Ascending aorta (tissue), 2 donors: ENCODE results near the gene INAFM2. TPM values are rescaled to one million over a fixed set of nuclear protein-coding genes. Genes with fewer than 3 reads are reported as not detected.

Source experiments
- DNase-seq, 2 donors: peaks; one replicate each; pipeline ENCODE4 v3.0.0-alpha.2; 2019; ENCODE audit warnings: low spot score in 2 of 2
- H3K27ac ChIP-seq, 2 donors: fragments of 200-600 bp; sonication (generic); one replicate each; pipeline ENCODE4 v1.5.1; 2016 to 2017; ENCODE audit warnings: mild to moderate bottlenecking in 1 of 2
- H3K27me3 ChIP-seq: fragments of 200-600 bp; sonication (generic); one replicate; pipeline ENCODE4 v1.5.1; 2017
- H3K36me3 ChIP-seq, 2 donors: fragments of 200-600 bp; sonication (generic); one replicate each; pipeline ENCODE4 v1.5.1; 2016
- H3K4me1 ChIP-seq, 2 donors: fragments of 200-600 bp; sonication (generic); one replicate each; pipeline ENCODE4 v1.5.1; 2016 to 2017; ENCODE audit warnings: mild to moderate bottlenecking in 1 of 2
- H3K4me3 ChIP-seq, 2 donors: fragments of 200-600 bp; sonication (generic); one replicate each; pipeline ENCODE4 v1.5.1; 2016 to 2017; ENCODE audit warnings: mild to moderate bottlenecking in 1 of 2
- H3K9me3 ChIP-seq, 2 donors: fragments of 200-600 bp; sonication (generic); one replicate each; pipeline ENCODE4 v1.5.1; 2016
- CTCF ChIP-seq, 3 experiments: fragments of 200-600 bp in 2 of 3; fragments of 450-650 bp in 1 of 3; sonication (generic) in 2 of 3; IDR thresholded peaks; one replicate each; pipeline ENCODE4 v1.5.1; 2016 to 2019; ENCODE audit warnings: antibody characterized with exemption in 3 of 3, mild to moderate bottlenecking in 1 of 3, moderate library complexity in 1 of 3
- intact Hi-C: fragments of 100-400 bp; cut with DNase I; formaldehyde crosslinking; loops from one replicate; pipeline ENCODE4 v1.15.1; 2023
- total RNA-seq: library from RNA; depleted of rRNA; stranded (reverse); fragments of >200 nt; gene quantifications from one replicate; pipeline ENCODE4 v1.1.0, GENCODE V29; 2016

The INAFM2 gene
- total RNA-seq, 1 donor from 2014 or later: 69.8 TPM

DNA sequence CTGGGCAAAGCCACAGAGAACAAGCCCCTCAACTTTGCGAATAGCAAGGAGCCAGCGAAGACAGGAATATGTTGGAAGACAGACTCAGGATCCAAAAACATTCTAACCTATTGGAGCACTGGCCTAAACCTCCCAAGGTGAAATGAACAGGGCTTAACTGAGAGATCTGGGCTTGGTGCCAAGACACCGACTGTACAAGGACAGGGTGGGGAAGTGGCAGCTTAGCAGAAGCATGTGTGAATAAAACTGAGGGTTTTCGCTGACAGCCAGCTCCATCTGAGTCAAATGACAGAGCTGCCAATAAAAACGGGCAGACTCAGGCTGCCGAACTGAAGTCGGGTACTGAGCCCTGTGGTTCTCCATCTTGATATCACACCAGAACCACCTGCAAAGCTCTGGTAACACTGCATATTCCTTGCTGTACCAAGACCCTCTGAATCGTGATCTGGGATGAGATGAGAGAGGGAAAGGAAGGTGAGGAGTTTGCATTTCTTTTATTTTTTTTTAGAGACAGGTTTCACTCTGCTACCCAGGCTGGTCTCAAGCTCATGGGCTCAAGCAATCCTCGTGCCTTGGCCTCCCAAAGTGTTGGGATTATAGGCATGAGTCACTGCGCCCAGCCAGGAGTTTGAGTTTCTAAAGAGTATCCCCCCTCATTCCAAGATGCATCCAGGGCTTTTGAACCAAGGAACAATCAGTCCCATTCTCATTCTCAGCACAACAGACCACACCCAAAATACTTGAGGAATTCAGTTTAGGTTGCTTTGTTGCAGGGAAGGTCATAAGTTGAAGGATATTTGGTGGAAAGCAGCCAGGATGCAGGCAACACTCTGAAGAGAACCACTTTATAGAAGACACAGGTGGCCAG is 9.7 kb upstream of the INAFM2 start:
- H3K4me1 ChIP-seq: no peaks in the 10 kb centered on the region
- no peaks in the 10 kb centered on the region for H3K27me3 ChIP-seq
- TF ChIP-seq CTCF (IDR thresholded peaks at IDR 0.05): no peak
- no peak overlapping the region for H3K27ac ChIP-seq
- no peak for DNase-seq
- no peaks in the 10 kb centered on the region for H3K36me3 ChIP-seq
- no peaks in the 10 kb centered on the region for H3K9me3 ChIP-seq
- no peak overlapping the region for H3K4me3 ChIP-seq
- intact Hi-C loops: no loop called here

DNA sequence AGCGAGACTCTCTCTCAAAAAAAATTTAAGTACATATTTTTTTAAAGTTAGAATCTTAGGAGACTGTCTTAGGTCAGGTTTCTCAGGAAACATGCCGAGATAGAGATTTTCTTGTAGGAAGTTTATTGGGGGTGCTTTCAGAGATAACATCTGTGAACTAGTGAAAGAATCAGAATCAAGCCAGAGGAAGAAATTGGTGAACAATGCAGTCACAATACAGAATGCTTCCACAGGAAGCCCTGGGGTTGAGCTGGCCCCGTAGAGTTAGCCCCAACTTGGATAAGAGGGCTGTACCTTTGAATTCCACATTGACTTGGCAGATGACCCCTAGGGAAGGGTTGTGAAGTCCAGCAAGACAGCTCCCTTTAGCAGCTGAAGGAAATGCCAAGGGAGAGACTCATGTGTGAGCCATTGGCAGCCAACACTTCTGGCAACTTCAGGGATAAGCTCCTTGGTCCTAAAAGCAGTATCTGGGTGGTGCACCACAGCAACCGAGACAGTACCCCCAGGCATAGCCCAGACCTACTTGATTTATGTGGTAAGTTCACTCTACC is 8.7 kb upstream of the INAFM2 start:
- no peaks in the 10 kb centered on the region for H3K27me3 ChIP-seq
- intact Hi-C loops: no loop called here
- H3K9me3 ChIP-seq: no peaks in the 10 kb centered on the region
- DNase-seq: no peak
- no peak overlapping the region for H3K27ac ChIP-seq
- H3K4me1 ChIP-seq: no peaks in the 10 kb centered on the region
- H3K36me3 ChIP-seq: no peaks in the 10 kb centered on the region
- TF ChIP-seq CTCF (IDR thresholded peaks at IDR 0.05): no peak
- H3K4me3 ChIP-seq: no peak overlapping the region

- Histone ChIP-seq H3K4me1 (peaks cover 0 to 2% of the 10 kb centered on the region in 2 donors), H3K4me3 (no peak overlapping the region), H3K36me3 (no peaks in the 10 kb centered on the region), H3K9me3 (no peaks in the 10 kb centered on the region), H3K27ac (no peak overlapping the region), H3K27me3 (no peaks in the 10 kb centered on the region)
- no peak for TF ChIP-seq CTCF (IDR thresholded peaks at IDR 0.05)
- no peak for DNase-seq
- intact Hi-C loops: no loop called here
Observed at GRCh38 chr15:40316931-40317330, 6.6 kb upstream of the INAFM2 start.

DNA sequence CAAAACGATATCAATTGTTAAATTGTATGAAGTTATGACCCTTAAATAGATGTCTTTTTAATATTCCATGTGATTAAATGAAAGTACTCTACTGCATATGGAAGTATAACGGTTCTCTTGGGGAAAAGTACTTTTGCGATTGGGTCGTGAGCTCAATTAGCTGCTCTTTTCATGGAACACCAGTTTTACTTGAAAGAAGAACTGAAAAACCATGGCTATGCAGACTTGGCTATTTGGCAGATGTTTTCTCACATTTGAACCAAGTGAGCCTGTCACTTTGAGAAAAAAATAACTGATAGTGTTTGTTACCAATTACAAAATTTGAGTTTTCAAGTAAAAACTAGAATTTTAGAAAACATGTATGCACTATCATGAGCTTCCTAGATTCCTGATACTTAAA is 5.9 kb upstream of the INAFM2 start:
- no peak for DNase-seq
- intact Hi-C loops: no loop called here
- no peak overlapping the region for H3K27ac ChIP-seq
- H3K4me3 ChIP-seq: no peak overlapping the region
- H3K4me1 ChIP-seq: peaks cover 0 to 6% of the 10 kb centered on the region in 2 donors
- no peaks in the 10 kb centered on the region for H3K9me3 ChIP-seq
- no peaks in the 10 kb centered on the region for H3K27me3 ChIP-seq
- TF ChIP-seq CTCF (IDR thresholded peaks at IDR 0.05): no peak
- no peaks in the 10 kb centered on the region for H3K36me3 ChIP-seq

- intact Hi-C loops: loop anchor here (5.0 kb wide), 1 partner anchor 218 kb away; no protein-coding TSS in a partner anchor
- H3K4me3 ChIP-seq: no peak overlapping the region
- no peak for DNase-seq
- no peak for TF ChIP-seq CTCF (IDR thresholded peaks at IDR 0.05)
- no peaks in the 10 kb centered on the region for H3K36me3 ChIP-seq
- no peaks in the 10 kb centered on the region for H3K27me3 ChIP-seq
- H3K27ac ChIP-seq: no peak overlapping the region
- H3K4me1 ChIP-seq: peaks cover 3 to 8% of the 10 kb centered on the region in 2 donors
- H3K9me3 ChIP-seq: no peaks in the 10 kb centered on the region
Observed at GRCh38 chr15:40320409-40320808, 3.1 kb upstream of the INAFM2 start.
